Panc1 (cell line): Measurements from ENCODE around the gene ZNF77. TPM values are rescaled to one million over a fixed set of nuclear protein-coding genes. Genes with fewer than 3 reads are reported as not detected.

ENCODE experiments used
- ATAC-seq: fragments of 200-7000 bp; cut with Tn5 transposase; 2 replicates; pipeline ENCODE4 v1.9.1; 2020; ENCODE audit warnings: mild to moderate bottlenecking, moderate library complexity
- BruUV-seq: library from RNA; stranded (reverse); fragments of 400-500 nt; replicated peaks from 2 replicates; lab custom pipeline; 2021; lab: Mats Ljungman, UMichigan
- CTCF ChIA-PET: fragments of 300-600 bp; sonication (Branson Sonifier 250); formaldehyde crosslinking; loops from one replicate; lab custom pipeline; 2022; ENCODE audit warnings: antibody characterized with exemption; lab: Charles Lee
- POLR2A ChIA-PET: fragments of 300-600 bp; sonication (Branson Sonifier 250); formaldehyde crosslinking; loops from one replicate; lab custom pipeline; 2022; ENCODE audit warnings: antibody characterized with exemption; lab: Charles Lee
- DNase-seq: peaks from one replicate; pipeline ENCODE4 v3.0.0-alpha.2; 2010; ENCODE audit warnings: low read depth, low spot score
- H3K27ac ChIP-seq: 2 replicates; pipeline ENCODE4 v1.5.1; 2011; ENCODE audit warnings: mild to moderate bottlenecking, low read length, inconsistent platforms
- H3K27me3 ChIP-seq: fragments of 200-500 bp; sonication (Bioruptor generic); 2 replicates; pipeline ENCODE4 v1.6.0; 2014; ENCODE audit warnings: low read length, inconsistent platforms; ENCODE audit not compliant: control insufficient read depth, insufficient read depth
- H3K36me3 ChIP-seq: fragments of 200-500 bp; sonication (Bioruptor generic); 2 replicates; pipeline ENCODE4 v1.5.1; 2014; ENCODE audit warnings: inconsistent platforms, mild to moderate bottlenecking, low read length, moderate library complexity; ENCODE audit not compliant: control insufficient read depth, insufficient read depth
- H3K4me1 ChIP-seq: 2 replicates; pipeline ENCODE4 v1.5.1; 2011; ENCODE audit warnings: inconsistent platforms, mild to moderate bottlenecking, low read length, moderate library complexity; ENCODE audit not compliant: control insufficient read depth, insufficient read depth
- H3K4me3 ChIP-seq, 2 experiments: 2 replicates each; pipeline ENCODE4 v1.5.1; 2011 to 2012; ENCODE audit warnings: low read depth in 2 of 2, low read length in 2 of 2, mild to moderate bottlenecking in 2 of 2, inconsistent platforms in 1 of 2, moderate library complexity in 1 of 2
- H3K9me3 ChIP-seq: fragments of 200-500 bp; sonication (Bioruptor generic); 2 replicates; pipeline ENCODE4 v1.5.1; 2014; ENCODE audit warnings: low read depth, mild to moderate bottlenecking, inconsistent platforms, low read length, moderate library complexity; ENCODE audit not compliant: control insufficient read depth, insufficient read depth
- CTCF ChIP-seq: fragments of 450-650 bp; IDR thresholded peaks from 2 replicates; pipeline ENCODE4 v1.5.1; 2017; ENCODE audit warnings: mild to moderate bottlenecking
- POLR2AphosphoS5 ChIP-seq: IDR thresholded peaks from 2 replicates; pipeline ENCODE4 v1.6.1; 2012; ENCODE audit warnings: mild to moderate bottlenecking, low read depth, low read length, moderate library complexity
- SIN3A ChIP-seq: IDR thresholded peaks from 2 replicates; pipeline ENCODE4 v1.6.1; 2012; ENCODE audit warnings: low read depth, mild to moderate bottlenecking, low read length, moderate library complexity, borderline replicate concordance; ENCODE audit not compliant: insufficient read depth
- TCF7L2 ChIP-seq: IDR thresholded peaks from 2 replicates; pipeline ENCODE4 v1.6.1; 2011; ENCODE audit warnings: mild to moderate bottlenecking, low read depth, low read length, inconsistent platforms
- in situ Hi-C: cut with HindIII; loops from 2 replicates; pipeline ENCODE4 v1.10.0; 2016; ENCODE audit warnings: low sequenced_read_pairs, low pct_unique_long_range_greater_than_20kb
- intact Hi-C: fragments of 100-400 bp; cut with micrococcal nuclease; formaldehyde crosslinking; loops from one replicate; pipeline ENCODE4 v1.10.0; 2022; ENCODE audit not compliant: unreplicated experiment
- total RNA-seq: library from RNA; stranded (reverse); gene quantifications from one replicate; pipeline ENCODE4 v1.2.1, GENCODE V29; 2021; ENCODE audit not compliant: unreplicated experiment
- TF ChIP-seq, protein P1 (sequence below), 2 experiments: IDR thresholded peaks; 2 replicates each; pipeline ENCODE4 v1.6.1; 2011 to 2012; ENCODE audit warnings: low read depth in 2 of 2, control low read depth in 1 of 2, low read length in 1 of 2, mild to moderate bottlenecking in 1 of 2, moderate library complexity in 1 of 2; ENCODE audit not compliant: insufficient read depth in 1 of 2

The ZNF77 gene
- total RNA-seq, 1 experiment from 2014 or later: 4.5 TPM

- intact Hi-C loops (no loop called here), in situ Hi-C loops (no loop called here)
- Histone ChIP-seq H3K27ac (peak within 1 kb of the TSS; percentile 72), H3K27me3 (no peaks in the 10 kb centered on the region), H3K4me1 (peaks cover 12% of the 10 kb centered on the region), H3K4me3 (peak within 1 kb of the TSS; percentile 56 to 79), H3K9me3 (no peaks in the 10 kb centered on the region), H3K36me3 (no peaks in the 10 kb centered on the region)
- ATAC-seq (peak; percentile 98), DNase-seq (peak; percentile 53)
- TF ChIP-seq POLR2AphosphoS5 (no peak), TCF7L2 (peak; percentile 88)
- ChIA-PET POLR2A (no interaction called here), CTCF (interaction anchor here (1.0 kb wide), 1 partner anchor 132 kb away, joined by 3 read pairs; no protein-coding TSS in a partner anchor)
- no TSS peak for BruUV-seq
These were observed 32.4 kb upstream of the ZNF77 start, which contains the start of gene TLE6 for GRCh38 chr19:2977001-2977745. TSS of gene TLE6 (plus strand) at chr19:2977564. CDS start at chr19:2978234, 670 bp downstream.

DNA sequence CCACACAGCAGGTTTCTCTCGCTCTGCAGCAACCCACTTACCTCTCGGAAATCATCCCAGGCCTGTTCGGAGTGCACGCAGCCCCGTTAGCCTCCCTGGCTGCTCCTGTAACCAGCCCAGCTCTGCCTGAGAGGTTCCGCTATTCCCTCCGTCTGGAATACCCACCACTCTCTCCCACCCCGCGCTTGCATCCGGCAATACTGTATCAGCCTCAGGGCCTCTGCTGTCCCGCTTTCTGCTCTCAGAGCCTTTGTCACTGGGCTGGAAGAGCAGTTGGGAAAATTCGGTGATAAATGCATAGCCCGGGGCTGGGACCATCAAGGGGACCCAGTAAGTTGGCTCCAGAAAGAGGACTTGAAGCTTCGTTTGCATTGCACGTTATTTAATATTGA, 31.8 kb upstream of the ZNF77 start:
- Histone ChIP-seq H3K27me3 (no peaks in the 10 kb centered on the region), H3K27ac (peak overlapping the region; percentile 51), H3K4me1 (peaks cover 12% of the 10 kb centered on the region), H3K36me3 (no peaks in the 10 kb centered on the region), H3K4me3 (peak overlapping the region; percentile 56 to 79), H3K9me3 (no peaks in the 10 kb centered on the region)
- CTCF ChIA-PET: interaction anchor here (1.0 kb wide), 1 partner anchor 132 kb away, joined by 3 read pairs; no protein-coding TSS in a partner anchor
- no peak for DNase-seq
- in situ Hi-C loops (no loop called here), intact Hi-C loops (no loop called here)
- POLR2A ChIA-PET: no interaction called here
- peak; percentile 2; the same call in 1 of the 2 replicates for ATAC-seq
- BruUV-seq: no TSS peak
- TF ChIP-seq CTCF: no peak
- TF ChIP-seq, protein P1, sequence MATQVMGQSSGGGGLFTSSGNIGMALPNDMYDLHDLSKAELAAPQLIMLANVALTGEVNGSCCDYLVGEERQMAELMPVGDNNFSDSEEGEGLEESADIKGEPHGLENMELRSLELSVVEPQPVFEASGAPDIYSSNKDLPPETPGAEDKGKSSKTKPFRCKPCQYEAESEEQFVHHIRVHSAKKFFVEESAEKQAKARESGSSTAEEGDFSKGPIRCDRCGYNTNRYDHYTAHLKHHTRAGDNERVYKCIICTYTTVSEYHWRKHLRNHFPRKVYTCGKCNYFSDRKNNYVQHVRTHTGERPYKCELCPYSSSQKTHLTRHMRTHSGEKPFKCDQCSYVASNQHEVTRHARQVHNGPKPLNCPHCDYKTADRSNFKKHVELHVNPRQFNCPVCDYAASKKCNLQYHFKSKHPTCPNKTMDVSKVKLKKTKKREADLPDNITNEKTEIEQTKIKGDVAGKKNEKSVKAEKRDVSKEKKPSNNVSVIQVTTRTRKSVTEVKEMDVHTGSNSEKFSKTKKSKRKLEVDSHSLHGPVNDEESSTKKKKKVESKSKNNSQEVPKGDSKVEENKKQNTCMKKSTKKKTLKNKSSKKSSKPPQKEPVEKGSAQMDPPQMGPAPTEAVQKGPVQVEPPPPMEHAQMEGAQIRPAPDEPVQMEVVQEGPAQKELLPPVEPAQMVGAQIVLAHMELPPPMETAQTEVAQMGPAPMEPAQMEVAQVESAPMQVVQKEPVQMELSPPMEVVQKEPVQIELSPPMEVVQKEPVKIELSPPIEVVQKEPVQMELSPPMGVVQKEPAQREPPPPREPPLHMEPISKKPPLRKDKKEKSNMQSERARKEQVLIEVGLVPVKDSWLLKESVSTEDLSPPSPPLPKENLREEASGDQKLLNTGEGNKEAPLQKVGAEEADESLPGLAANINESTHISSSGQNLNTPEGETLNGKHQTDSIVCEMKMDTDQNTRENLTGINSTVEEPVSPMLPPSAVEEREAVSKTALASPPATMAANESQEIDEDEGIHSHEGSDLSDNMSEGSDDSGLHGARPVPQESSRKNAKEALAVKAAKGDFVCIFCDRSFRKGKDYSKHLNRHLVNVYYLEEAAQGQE (IDR thresholded peaks at IDR 0.05; ENCODE audit: insufficient read depth in 1 of 2, low read depth in 2 of 2, low read length in 1 of 2): no peak

DNA sequence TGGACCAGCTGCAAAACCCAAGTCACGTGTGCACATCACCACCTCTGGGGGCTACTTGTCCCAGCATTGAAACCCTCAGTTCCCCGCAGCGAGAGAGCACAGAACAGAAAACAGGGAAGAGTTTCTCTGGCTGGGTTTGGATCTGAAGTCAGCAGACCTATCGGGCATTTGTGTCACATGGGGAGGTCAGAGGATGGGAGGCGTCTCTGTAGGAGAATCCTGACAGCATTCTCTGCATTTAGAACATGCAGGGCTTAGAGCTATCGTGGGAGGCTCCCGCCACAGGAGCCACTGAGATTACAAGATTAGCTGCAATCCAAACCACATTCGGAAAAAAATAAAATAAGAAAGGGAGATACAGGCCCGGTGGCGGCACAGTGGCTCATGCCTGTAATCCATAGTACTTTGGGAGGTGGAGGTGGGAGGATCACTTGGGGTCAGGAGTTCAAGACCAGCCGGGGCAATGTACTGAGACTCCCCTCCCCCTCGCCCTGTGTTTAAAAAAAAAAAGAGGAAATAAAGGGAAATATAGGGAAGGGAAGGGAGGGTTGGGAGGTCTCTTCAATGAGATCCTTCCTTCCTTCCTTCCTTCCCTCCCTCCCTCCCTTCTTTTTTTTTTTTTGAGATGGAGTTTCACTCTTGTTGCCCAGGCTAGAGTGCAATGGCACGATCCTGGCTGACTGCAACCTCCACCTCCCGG, 29.7 kb upstream of the ZNF77 start:
- no peak overlapping the region for H3K27ac ChIP-seq
- H3K36me3 ChIP-seq: no peaks in the 10 kb centered on the region
- no peaks in the 10 kb centered on the region for H3K27me3 ChIP-seq
- H3K4me1 ChIP-seq: peaks cover 12% of the 10 kb centered on the region
- in situ Hi-C loops (no loop called here), intact Hi-C loops (no loop called here)
- DNase-seq: no peak
- BruUV-seq: no TSS peak
- no peaks in the 10 kb centered on the region for H3K9me3 ChIP-seq
- no peak for ATAC-seq
- ChIA-PET POLR2A (no interaction called here), CTCF (interaction anchor here (0.6 kb wide), 1 partner anchor 161 kb away, joined by 7 read pairs; no protein-coding TSS in a partner anchor)
- H3K4me3 ChIP-seq: no peak overlapping the region
- TF ChIP-seq CTCF (no peak), TCF7L2 (no peak), POLR2AphosphoS5 (no peak), SIN3A (no peak)
- TF ChIP-seq, protein P1 (IDR thresholded peaks at IDR 0.05; ENCODE audit: insufficient read depth in 1 of 2, low read depth in 2 of 2, low read length in 1 of 2): no peak
